HS-27A (cell line): ENCODE results near the gene APOBEC3A.
A peak's percentile ranks its signal among the peaks of the same experiment; 100 is the strongest.

Experiments used
- DNase-seq: peaks from one replicate; pipeline ENCODE4 v3.0.0-alpha.2; 2012; ENCODE audit warnings: low read depth, missing footprints

APOBEC3A gene

DNA sequence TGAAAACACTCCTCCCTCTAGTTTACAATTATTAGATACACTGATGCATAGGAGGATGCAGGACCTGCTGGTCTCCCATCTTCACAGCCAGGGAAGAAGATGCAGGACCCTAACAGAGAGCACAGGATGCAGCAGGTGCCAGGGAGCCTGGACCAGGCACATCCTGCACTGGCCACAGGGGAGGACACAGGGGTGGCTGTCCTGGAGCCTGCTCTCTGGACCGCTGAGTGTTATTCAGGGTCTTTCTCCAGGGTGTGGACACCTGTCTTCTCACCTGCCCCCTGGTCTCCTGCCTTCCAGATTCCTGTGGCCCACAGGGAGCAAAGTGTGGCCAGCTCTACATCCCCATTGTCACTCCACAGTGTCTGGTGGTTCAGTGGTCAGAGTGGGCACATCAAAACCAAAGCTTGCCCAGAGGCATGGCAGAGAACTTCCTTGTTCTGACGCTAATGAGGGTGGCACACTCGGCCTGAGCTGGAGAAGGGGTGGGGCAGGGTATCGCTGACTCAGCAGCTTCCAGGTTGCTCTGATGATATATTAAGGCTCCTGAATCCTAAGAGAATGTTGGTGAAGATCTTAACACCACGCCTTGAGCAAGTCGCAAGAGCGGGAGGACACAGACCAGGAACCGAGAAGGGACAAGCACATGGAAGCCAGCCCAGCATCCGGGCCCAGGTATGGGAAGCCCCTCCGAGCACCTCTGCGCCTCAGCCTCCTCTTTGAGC is at the start of gene APOBEC3A:
Gene APOBEC3A (plus strand): TSS at position 564 of the 725 bp plus-strand sequence. CDS start 83 bp downstream, at position 647.
- DNase-seq: no peak

DNA sequence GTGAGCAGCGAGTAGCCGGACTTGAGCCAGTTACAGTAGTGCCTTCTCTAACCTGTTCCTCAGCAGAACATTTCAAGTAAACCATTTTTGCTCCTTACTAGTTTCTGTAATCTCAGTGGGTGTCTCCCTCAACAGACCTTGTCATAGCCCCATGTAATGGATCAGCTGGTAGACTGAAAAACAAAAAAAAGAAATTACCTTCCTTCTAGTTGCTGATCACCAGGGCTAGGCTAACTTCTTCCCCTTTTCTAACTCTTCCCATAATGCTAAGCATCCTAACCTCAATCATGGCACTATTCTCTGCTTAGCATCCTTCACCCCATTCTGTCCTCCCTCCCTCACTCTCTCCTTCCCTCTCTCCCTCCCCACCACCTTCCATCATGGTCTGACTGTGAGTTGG is 49.6 kb upstream of the APOBEC3A start:
- no peak for DNase-seq

DNA sequence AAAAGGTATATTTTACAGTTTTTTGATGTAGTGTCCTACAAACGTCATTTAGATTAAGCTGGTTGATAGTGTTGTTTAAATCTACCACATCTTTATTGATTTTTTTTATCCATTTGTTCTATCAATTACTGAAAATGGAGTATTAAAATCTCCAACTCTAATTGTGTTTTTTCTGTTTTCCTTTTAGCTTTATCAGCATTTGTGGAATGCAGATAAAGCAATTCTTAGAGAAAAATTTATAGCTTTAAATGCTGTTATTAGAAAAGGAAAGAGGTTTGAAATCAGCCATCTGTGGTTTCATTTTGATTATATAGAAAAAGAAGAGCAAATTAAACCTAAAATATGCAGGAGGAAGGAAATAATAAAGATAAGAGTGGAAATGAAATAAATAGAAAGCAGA is 46.0 kb upstream of the APOBEC3A start:
- DNase-seq: no peak

DNA sequence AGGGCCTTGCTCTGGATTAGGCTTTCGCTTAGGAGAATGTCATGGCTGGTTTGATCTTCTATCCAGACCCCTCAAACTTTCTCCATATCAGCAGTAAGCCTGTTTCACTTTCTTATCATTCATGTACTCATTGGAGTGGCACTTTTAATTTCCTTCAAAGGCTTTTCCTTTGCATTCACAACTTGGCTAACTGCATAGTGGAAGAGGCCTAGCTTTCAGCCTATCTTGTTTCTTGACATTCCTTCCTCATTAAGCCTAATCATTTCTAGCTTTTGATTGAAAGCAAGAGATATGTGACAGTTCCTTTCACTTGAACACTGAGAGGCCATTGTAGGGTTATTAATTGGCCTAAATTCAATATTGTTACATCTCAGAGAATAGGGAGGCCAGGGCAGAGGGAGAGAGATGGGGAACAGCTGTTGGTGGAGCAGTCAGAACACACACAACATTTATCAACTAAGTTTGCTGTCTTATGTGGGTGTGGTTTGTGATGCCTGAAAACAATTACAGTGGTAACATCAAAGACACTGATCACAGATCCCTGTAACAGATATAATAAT is 37.7 kb upstream of the APOBEC3A start:
- DNase-seq: no peak

DNA sequence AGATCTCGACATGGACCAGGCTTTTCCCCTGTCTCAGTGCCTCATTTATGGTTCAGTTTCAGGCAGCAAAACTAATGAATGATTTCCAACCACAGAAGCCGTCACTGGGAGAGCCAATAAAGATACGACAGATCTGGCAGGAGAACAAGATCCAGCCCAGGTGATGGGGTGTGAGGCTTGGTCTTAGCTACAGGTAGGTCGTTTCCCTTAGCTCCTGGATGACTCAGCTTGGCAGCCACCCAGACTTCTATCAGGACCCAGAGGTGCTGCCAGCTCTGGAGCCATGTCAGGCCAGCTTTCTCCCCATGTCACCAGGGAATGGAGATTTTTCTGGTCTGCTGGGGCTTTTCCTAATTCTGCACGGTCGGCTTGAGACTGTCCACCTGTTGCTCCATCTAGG is 36.3 kb upstream of the APOBEC3A start:
- DNase-seq: no peak

DNA sequence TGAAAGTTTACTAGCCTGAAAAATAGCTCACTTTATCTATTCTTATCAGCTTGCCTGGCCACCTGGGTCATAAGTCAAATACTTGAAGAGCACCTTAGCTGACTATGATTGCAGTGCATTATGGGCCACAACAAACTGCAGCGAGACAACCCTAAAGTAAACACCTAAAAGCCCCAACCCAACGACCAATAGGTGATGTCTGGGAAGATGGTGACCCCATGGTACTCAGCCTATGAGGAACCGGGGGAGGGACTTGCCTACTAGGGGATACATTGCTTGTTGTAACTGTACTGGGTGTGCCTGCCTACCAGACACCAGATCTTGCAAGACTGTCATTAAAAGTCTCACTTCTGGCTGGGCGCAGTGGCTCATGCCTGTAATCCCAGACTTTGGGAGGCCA is 35.6 kb upstream of the APOBEC3A start:
- DNase-seq: no peak

DNA sequence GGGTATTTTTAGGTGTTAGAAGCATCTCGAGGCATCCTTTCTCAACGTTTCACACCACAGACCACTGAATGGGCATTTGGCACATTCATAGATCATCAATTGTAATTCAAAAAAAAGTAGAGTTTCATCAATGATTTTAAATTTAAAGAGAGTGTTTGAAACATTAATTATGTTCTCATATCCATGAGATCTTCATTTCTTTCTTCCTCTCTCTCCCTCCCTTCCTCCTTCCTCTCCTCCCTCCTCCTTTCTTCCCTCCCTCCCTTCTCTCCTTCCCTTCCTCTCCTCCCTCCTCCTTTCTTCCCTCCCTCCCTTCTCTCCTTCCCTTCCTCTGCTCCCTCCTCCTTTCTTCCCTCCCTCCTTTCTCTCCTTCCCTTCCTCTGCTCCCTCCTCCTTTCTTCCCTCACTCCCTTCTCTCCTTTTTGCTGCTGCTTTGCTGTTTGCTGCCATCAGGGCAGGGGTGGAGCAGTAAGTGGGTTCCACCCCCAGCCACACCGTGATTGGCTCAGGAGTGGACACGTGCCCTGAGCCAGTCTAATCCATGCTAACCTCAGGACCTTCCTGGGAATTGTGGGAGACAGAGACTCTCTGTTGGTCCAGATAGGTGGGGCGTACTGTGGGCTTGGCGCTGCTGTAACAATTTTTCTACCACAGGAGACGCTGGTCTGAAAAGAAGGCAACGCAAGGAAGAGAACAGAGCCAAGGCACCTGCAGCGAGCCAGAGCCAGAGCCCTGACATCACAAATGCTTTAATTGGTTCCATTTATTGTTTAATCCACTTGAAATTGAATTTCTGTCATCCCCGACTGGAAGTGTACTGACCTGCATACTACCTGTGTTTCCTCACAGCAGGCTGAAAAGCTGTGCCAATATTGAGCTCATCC is 33.7 kb upstream of the APOBEC3A start:
- peak; percentile 59 for DNase-seq

DNA sequence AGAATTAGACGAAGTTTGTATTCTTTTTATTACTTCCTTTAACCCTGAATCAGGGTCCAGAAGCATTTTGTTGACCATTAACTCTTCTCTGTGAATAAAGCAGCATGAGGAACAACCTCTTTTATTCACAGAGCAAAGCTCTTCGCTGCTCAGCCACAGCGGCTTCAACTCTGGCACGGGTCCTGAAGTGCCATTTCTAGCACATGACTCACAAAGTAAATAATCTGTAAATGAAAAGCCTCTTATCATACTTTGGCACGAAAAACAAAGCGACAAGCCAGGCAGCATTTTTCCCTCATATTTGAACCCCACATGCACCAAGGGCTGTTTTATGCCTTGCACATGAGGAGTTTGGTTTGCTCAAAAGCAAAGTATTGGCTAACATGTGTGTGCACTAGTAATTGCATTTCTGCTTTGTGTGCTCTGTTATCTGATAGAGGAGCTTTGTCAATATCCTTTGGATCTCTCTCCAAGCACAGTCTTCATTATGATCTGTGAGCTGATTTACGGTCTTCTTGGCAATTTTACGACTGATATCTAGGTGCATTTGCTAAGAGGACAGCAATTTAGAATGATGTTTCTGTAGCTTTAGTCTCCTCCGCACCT is 33.0 kb upstream of the APOBEC3A start:
- peak; percentile 75 for DNase-seq

DNA sequence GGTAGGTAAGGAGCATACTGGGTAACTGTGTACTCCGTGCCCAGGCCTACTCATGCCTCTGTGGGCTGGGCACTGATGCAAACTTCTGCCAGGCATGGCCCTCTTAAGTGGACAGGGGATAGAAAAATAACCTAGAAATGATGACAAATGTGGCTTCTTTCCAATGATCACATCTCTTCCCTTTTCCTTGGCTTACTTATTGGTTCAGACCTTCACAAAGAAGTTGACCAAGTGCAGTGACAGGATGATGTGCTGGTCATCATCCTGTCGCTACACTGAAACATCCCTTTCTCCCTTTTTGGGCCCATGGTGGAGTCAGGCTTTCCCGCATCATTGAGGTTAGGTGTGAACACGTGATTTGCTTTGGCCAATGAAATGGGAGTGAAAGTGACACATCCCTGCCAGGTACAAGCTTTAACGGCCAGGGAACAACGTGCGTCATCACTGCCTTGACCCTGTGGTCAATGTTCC is 31.8 kb upstream of the APOBEC3A start:
- no peak for DNase-seq

DNA sequence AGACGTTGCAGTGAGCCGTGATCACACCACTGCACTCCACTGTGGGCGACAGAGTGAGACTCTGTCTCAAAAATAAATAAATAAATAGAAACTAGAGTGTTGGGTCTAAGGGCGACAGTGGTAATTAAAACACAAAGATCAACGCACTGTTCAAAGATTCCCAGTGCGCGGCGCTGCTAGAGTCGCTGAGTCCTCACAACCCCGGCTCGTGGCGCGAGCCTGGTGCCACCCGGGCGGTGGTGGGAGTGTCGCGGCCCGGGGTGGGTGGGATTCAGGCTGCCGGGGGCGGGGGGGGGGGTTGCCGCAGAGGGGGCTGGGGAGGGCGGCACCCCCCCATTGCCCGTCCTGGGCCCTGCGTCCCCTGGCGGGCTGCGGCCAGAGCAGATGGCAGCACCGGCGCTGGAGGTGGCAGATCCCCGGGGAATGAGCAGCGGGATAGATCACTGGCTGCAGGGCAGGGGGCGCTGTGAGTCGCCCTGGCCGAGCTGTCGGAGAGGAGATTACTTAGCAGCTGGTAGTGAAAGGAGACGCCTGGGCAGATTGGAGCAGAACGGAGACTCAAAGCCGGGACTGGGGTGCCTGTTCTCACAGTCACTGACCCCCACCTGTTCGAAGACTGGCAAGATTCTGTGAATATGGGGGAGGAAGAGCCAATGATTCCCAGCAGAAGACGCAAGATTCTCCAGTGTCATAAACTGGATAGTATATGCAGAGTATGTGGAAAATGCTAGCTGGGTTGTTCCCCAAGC is 30.2 kb upstream of the APOBEC3A start:
- no peak for DNase-seq

DNA sequence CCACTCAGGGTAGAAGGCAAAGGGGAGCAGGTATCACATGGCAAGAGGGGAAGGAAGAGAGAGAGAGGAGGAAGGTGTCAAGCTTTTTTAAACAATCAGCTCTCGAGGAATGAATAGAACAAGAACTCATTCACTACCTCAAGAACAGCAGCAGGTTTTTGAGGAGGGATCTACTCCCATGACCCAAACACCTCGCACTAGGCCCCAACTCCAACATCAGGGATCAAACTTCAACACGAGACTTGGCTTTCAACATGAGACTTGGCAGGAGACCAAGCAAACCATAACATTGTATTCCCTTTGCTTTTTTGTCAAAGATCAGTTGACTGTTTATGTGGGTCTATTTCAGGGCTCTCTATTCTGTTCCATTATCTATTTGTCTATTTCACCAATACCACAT is 26.9 kb upstream of the APOBEC3A start:
- DNase-seq: no peak

DNA sequence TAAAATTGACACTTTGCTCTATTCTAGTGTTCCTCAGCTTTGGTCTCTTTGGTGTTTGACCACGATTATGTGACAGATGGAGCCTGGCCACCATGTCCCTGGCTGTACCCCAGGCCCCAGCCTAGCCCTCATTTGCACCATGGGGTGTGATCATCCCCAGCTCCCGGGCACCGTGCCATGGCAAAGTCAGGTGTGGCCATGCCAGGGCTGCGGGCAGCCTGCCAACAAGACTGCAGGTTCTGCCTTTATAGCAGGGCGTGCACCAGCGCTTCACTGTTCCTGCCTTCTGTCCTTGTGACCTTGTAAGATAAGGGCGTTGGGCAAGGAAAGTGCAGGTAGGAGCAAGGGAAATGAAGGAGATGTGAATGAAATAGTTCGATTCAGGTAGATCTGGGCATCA is 22.4 kb upstream of the APOBEC3A start:
- no peak for DNase-seq

DNA sequence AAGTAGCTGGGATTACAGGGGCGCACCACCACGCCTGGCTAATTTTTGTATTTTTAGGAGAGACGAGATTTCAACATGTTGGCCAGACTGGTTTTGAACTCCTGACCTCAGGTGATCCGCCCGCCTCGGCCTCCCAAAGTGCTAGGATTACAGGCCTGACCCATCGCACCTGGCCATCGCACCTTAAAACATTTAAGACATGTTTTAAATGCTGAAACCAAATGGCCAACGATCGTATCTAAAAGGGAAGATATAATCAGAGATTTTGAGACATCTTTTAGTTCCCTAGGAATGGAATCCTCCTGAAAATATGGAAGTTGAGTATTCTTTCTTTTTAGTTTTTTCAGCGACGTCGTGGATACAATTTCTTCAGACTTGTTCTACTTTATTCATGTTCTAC is 21.8 kb upstream of the APOBEC3A start:
- no peak for DNase-seq

DNA sequence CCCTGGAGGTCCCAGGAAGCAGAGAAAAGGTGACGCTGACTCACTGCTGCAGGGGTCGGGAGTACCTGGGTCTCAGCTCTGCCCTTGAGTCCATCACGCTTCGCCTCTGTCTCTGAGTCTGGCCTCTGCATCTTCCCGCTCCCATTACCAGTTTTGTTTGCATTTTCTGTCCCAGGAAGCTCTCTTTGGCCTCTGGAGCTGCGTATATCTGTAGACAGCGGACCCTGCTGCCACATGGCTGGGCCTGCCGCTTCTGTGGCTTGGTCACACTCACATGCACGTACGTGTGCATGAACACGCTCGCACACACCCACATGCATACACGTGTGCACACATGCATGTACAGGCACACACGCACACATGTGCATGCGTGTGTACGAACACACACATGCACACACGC is 20.8 kb upstream of the APOBEC3A start:
- no peak for DNase-seq

DNA sequence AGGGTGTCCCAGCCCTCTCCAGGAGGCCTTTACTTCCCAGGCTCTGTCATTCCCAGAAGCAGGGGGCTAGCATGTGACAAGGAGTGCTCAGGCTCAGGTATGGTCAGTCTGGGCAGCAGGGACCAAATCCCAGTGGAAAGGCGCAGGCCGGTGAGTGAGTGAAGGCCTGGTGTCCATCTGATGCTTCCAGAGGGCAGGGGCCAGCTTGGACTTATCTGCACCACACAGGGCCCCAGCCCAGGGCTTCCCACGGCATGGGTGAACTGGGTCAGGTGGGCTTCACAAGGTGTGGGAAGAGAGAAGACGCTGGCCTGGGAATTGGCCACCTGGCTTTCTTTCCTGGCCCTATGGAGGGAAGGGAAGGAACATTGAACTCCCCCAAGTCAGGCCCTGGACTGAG is 20.4 kb upstream of the APOBEC3A start:
- DNase-seq: no peak

DNA sequence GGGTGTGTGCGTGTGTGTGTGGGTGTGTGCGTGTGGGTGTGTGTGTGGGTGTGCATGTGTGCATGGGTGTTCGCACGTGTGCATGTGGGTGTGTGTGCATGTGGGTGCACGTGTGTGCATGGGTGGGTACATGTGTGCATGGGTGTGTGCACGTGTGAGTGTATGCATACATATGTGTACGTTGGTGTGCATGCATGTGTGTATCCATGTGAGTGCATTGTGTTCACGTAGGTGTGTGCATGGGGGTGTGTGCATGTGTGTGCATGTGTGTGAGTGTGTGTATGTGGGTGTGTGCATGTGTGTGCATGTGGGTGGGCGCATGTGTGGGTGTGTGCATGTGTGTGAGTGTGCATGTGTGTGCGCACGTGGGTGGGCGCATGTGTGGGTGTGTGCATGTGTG is 19.9 kb upstream of the APOBEC3A start:
- DNase-seq: no peak

DNA sequence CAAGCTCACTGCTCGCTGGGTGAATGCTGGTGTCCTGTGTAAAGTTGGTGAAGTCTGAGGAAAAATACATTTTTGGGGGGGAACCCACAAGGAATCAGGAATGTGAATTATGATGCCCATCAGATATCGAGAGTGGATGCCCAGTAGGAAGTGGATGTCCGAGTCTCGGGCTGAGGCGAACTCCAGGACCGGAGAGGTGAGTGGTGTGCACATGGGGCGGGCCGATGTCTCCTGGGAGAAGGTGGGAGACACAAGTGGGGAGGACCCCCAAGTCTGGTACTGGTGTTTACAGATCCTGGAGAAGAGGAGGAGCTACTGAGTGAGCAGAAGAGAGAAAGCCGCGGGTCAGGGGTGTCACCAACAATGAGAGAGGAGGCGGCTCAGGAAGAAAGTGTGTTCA is 19.2 kb upstream of the APOBEC3A start:
- no peak for DNase-seq

DNA sequence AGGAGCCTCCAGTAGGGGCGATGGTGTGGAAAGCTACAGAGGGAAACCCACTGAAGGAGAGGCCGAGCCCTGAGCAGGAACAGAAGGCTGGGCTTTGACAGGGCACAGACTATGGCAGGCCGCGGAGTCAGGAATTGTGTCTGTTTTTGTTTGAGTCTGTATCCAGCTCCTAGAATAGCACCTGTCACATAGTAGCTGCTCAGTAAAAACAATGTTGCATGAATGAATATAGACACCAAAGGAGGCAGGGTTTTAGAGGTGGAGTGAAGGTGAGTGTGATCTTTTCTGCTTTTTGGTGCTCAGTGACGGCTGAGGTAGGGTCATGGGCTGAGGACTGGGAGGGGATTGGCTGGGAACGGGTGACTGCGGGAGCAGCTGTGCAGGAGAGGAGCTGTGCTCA is 18.5 kb upstream of the APOBEC3A start:
- no peak for DNase-seq

DNA sequence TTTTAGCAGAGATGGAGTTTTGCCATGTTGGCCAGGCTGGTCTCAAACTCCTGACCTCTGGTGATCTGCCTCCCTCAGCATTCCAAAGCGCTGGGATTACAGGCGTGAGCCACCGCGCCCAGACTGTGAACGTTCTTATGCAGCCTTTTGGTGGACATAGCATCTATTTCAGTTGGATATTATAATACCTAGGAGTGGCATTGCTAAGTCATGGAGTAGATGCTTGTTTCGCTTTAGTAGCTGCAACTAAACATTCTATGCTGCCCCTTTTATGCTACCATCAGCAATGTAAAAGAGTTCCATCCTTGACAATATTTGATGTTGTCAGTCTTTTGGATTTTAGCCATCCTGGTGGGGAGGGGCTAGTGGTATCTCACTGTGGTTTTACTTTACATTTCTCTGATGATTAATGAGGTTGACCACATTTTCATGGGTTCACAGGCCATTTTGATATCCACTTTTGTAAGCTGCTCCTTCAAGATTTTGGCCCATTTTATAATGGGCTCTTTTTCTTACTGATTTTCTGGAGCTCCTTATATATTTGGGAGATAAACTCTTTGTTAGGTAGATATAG is 16.5 kb upstream of the APOBEC3A start:
- DNase-seq: no peak

DNA sequence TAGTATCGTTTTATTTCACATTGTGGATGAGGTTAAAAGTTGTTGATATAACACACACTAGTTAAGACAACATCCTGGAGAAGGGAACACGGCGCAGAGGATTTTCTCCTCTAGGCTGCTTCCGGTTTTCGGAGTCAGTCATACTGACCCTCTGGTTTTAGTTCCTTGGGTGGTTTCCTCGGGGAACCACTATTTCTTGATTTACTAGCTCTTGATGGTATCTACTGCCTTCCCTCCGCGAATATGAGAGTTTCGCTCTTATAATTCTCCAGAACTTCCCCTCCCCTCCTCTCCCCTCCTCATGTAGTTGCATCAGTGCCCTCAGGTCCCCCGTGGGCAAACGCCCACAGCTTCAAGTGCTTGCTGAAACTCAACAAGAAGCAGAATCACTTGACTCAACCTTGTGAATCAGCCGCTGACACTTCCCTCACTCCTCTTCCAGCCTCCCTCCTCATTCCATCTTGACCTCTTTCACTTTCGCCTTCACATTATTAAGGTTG is 15.9 kb upstream of the APOBEC3A start:
- no peak for DNase-seq

DNA sequence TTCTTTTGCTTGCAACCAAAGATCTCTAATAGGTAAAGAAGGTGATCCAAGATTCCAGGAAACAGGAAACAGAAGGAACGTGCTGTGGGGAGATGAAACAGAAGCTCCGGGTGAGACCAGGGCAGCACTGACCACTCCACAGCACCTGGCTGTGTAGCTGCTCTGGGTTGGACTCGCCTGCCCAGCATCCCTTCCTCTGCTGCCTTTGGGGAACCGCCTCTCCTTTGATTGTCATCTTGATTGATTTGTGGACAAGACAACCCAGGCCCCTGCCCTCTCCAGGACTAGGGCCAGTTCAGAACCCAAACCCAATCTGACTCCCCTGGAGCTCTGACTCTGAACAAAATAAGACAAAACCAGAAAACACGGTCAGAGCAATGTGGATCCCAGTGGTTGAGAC is 14.7 kb upstream of the APOBEC3A start:
- DNase-seq: no peak
